ENCODE results near the gene HAND1. TPM values are rescaled to one million over a fixed set of nuclear protein-coding genes. Genes with fewer than 3 reads are reported as not detected.
A peak's percentile ranks its signal among the peaks of the same experiment; 100 is the strongest.

Gene HAND1
- total RNA-seq, 1 donor from 2014 or later = 2.6 TPM

GRCh38 chr5:154506049-154506715, 28.2 kb upstream of the HAND1 start:
- no peak for DNase-seq (ENCODE audit: low spot score)

DNA sequence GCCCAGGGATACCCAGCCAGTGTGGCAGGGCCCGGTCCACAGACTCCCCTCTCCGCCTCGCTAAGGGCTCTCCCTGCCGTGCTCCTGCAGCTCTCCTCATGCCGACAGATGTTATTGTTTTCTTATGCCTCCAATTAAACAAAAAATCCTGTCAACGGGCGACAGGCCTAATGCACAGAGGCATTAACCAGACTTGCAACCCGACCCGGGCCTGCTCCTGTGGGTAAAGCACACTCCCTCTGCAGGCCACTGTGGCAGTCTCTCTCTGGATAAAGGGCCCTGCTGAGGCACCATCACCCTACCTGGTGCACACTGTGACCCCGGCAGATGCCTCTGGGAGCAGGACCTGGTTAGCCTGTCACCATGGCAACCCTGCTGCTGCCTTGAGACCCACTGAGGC, 27.5 kb upstream of the HAND1 start:
- DNase-seq (ENCODE audit: low spot score) = no peak

GRCh38 chr5:154503698-154504039, 25.6 kb upstream of the HAND1 start:
- DNase-seq (ENCODE audit: low spot score) = no peak

DNA sequence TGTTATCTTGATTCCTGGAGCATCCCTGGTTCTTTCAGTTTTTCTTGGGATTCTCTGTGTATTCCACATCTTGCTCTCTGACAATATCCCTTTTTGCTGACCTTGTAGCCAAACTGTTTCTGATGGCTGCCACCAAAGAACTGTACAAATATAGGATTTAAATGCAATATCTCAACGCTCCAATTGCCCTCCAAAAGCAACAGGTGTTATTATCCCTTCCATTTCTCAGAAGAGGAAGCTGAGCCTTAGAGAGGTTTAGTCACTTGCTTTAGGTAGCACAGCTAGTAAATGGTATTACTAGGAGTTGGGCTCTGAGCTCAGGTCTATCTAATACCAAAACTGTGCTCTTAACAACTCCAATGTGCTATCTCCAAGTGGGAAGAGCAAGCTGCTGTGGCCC, 24.2 kb upstream of the HAND1 start:
- no peak for DNase-seq (ENCODE audit: low spot score)

DNA sequence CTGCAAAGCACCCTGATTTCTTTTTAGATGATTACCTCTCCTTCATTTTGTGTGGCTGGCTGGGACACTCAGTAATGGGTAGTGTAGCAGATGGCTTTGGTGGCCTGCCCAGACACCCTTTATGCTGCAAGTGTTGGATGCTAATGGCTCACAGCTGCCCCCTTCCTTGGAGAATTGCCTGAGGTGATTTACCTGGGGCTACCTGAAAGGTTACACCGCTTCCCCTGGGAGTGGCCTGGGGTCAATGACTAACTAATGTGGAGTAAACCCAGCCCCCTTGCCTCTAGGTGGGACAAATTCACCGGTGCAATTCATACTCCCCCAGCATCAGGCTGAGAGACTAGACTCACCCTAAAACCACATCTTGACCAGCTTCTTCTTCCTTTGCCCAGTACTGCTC, 23.5 kb upstream of the HAND1 start:
- no peak for DNase-seq (ENCODE audit: low spot score)

DNA sequence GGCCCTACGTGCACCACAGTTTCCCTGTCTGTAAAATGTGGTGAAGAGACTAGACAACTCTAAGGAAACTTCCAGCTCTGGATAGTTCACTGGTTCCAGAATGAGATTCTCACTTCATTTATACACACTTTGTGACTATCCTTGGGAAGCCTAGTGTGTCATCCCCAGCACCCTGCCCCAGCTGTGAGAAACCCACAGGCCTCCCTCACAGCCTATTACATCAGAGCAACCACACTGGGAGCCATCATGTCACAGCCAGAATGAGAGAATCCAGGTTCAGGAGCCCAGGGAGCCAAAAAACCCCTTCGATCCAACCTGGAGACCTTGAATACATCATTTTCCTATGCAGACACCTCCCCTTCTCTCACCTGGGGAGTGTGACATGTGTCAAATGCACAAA, 21.0 kb upstream of the HAND1 start:
- DNase-seq (ENCODE audit: low spot score) = no peak

DNA sequence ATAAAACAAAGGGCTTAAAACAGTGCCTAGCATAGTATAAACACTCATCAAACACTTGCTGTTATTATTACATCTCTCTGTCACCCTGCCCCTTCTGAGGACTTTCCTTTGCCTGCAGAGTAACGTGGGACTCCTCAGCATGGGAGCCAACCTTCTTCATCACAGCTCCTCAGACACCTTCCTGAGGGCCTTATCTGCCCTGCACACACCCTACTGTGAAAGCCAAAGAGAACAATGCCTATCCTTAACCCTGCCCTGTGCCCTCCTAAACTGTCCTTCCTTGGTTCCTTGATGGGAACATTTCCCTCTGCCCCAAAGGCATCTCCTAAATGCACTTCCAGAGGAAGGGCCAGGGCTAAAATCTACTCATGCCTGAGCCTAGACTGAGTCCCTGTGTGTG, 20.6 kb upstream of the HAND1 start:
- DNase-seq (ENCODE audit: low spot score) = no peak

DNA sequence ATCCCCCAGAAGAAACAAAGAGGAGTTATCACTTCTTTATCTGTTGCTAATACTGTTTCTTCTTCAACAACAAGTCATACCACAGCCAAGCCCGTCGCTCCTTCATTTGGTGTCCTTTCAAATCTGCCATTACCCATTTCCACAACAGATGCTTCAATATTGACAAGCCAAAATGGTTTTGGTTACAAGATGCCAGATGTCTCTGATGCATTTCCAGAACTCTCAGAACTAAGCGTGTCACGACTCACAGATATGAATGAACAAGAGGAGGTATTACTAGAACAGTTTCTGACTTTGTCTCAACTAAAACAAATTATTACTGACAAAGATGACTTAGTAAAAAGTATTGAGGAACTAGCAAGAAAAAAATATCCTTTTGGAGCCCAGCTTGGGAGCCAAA, 16.0 kb upstream of the HAND1 start:
- no peak for DNase-seq (ENCODE audit: low spot score)

DNA sequence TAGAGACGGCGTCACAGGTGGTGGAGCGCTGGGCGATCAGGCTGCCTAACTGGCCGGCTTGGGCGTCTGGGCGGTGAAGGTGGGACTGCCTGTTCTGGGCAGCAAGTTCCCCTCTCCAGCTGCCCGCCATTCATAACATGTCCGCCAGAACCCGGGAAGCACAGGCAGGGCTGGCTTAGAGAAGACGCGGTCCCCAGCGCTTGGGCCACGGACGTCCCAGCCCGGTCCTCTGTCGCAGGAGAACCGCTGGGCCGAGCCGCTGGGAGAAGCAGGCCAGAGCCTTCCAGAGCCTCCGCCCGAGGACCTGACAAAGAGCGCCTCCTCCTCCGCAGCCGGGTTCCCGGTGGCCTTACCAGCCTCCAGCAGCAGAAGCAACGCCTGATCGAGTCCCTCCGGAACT, 15.2 kb upstream of the HAND1 start:
- no peak for DNase-seq (ENCODE audit: low spot score)

GRCh38 chr5:154491941-154492340, 13.9 kb upstream of the HAND1 start:
- no peak for DNase-seq (ENCODE audit: low spot score)

- DNase-seq (ENCODE audit: low spot score) = peak; percentile 49
Measured at GRCh38 chr5:154487541-154487940, 9.5 kb upstream of the HAND1 start.

DNA sequence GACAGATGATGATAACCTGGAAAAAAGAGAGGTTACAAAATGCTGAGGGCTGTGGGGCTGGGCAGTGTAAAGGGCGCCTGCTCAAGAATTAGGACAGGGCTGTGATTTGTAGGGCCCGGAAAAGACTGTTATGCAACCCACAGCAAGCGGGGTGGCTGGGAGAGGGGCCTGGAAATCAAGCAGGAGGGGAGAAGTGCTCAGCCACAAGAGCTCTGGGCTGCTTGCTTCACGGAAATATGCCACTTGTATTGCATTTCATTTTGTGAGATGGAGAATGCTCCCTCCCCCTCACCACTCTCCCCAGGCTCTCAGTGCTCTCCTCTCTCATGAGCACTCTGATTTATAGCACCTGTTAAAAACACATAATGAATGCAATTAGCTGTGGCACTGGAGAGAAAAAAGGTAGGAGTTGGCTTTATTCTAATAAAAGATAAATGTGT, 8.4 kb upstream of the HAND1 start:
- DNase-seq (ENCODE audit: low spot score) = peak; percentile 73

DNA sequence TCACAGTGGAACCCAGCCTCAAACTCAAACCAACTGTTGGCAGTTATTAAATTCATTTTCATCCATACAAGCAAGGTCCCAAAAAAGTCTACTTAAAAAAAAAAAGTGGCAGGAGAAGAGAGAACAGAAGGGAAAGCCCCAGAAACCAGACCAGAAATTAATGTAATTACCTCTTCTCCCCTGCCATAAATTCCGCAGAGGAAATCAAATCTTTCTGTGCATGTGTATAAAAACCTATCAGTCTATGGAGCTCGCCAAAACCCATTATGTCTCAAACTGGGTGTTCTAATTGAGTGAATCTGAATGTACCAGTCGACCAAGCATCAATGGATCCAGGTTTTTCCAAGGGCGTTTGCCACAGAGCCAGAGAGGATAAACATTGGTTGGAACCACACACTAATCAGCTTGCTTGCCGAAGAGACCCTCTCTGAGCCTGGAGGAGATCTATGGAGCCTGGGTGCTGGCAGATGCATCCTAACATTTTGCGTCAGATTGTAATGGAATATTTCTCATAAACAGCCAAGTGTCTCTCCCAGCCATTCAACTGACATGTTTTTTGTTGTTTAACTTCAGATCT, 7.9 kb upstream of the HAND1 start:
- DNase-seq (ENCODE audit: low spot score) = no peak

DNA sequence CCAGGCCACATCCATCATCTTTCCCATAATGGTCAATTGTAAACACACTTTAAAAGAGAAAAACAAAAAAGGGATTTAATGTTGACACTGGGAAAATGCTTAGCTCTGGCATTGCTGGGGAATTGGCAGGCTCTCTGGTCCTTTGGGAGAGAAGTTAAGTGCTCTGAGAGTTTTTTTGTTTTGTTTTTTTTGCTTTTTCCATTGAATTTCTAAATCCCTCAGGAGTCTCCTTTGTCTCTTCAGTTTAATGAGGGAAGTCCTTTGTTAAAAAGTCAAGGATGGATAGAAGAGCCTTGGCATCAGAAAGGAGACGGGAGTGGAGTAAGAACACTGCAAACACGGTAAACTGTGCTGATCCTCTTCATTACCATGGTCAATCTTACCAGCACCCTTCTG, 7.1 kb upstream of the HAND1 start:
- no peak for DNase-seq (ENCODE audit: low spot score)

- DNase-seq (ENCODE audit: low spot score) = no peak
Measured at GRCh38 chr5:154484393-154485095, 6.5 kb upstream of the HAND1 start.

- no peak for DNase-seq (ENCODE audit: low spot score)
Measured at GRCh38 chr5:154483654-154484392, 5.8 kb upstream of the HAND1 start.

DNA sequence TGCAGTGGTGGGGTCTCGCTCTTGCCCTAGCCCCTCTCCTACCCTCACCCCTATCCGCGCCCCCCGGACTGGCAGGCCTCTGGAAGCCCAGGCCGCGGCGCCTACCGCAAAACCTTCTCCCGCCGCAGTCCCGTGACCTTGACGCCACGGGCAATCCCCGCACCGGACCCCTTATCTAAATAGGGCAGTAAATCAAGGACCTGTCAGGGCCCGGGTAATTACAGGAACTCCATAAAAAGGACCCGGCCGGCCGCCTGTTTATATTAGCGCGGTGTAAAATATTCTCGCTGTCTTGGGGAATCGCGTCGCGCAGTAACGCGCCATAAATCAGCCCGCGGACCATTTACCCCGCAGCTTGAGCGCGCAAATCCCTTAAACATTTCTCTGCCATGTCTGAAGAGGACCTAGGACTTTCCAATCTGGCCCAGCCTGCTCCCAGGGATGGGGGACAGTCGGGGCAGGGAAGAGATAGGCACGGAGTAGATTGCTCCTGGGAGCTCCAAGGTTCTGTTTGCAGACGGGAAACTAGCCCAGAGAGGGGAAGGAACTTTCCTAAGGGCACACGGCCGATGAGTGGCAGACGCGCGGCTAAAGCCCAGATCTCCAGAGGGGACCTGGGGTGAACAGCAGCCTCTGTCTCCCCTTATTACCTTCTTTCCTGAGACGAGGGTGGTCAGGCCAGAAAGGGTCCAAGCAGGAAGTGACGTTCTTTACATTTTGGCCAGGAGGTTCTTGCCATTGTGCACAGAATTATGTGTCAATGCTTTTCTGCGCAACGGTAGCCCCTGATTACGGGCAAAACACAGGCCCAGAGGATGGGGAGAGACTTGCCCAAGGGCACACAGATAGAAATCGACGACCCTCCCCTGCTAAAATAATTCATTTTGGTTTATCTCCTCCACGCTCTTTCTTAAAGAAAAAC, 4.8 kb upstream of the HAND1 start:
- DNase-seq (ENCODE audit: low spot score) = no peak

- DNase-seq (ENCODE audit: low spot score) = no peak
Measured at GRCh38 chr5:154481584-154482381, 3.8 kb upstream of the HAND1 start.

GRCh38 chr5:154480847-154481246, 2.8 kb upstream of the HAND1 start:
- DNase-seq (ENCODE audit: low spot score) = no peak

DNA sequence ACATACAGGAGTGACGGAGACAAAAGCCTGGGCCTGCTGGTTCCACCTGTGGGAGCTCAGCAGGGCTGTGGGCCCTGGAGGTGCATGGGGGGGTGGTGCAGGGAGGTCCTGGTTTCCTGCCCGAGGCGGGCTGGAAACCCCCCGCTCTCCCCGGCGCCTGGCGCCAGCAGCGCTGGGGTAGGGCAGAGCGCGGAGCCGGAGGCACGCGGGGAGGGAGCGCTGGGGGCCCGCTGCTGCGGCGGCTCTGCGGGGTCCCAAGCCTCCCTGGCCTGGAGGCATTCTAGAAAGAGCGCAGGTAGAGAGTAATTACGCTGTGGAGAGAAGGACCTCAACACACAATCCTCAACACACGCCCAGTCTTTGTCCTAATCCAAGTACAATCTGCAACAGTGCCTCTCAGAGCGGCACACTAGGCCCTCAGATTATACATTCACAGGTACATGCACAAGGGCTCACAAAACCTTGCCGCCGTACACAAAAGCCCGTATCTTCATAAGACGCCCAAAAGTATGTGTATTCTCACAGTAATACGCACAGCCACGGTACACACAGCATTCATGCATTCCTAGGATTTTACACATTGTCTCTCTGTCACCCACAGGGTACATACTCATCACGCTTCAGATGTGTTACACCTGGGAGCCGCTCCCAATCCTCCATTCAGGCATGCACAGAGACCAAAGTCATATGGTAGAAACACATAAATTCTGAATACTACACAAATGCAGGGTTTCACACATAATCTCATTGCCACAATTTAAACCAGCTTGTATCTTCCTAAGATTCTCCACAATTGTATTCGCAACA, 2.1 kb upstream of the HAND1 start:
- DNase-seq (ENCODE audit: low spot score) = peak; percentile 42

Measured in umbilical cord (tissue), 2 donors.